Skeletal muscle satellite cell (primary cell): ENCODE results near the gene TALDO1.
A peak's percentile ranks its signal among the peaks of the same experiment; 100 is the strongest.

Experiments used
- H3K27me3 ChIP-seq: 2 replicates; pipeline ENCODE4 v1.7.0; 2013; ENCODE audit warnings: low read length; ENCODE audit not compliant: control insufficient read depth, insufficient read depth
- H3K36me3 ChIP-seq: 2 replicates; pipeline ENCODE4 v1.7.0; 2013; ENCODE audit warnings: mild to moderate bottlenecking, control low read depth, low read length; ENCODE audit not compliant: insufficient read depth
- H3K4me1 ChIP-seq: 2 replicates; pipeline ENCODE4 v1.7.0; 2013; ENCODE audit warnings: low read length; ENCODE audit not compliant: control insufficient read depth, insufficient read depth
- H3K4me2 ChIP-seq: 2 replicates; pipeline ENCODE4 v1.7.0; 2013; ENCODE audit warnings: mild to moderate bottlenecking, low read length
- H3K4me3 ChIP-seq: 2 replicates; pipeline ENCODE4 v1.7.0; 2013; ENCODE audit warnings: low read length
- H3K9ac ChIP-seq: 2 replicates; pipeline ENCODE4 v1.7.0; 2013; ENCODE audit warnings: mild to moderate bottlenecking, low read depth, low read length, moderate library complexity
- H3K9me3 ChIP-seq: replicated peaks from 2 replicates; pipeline ENCODE4 v1.7.0; 2013; ENCODE audit warnings: mild to moderate bottlenecking, control low read depth, low read length

Gene TALDO1

DNA sequence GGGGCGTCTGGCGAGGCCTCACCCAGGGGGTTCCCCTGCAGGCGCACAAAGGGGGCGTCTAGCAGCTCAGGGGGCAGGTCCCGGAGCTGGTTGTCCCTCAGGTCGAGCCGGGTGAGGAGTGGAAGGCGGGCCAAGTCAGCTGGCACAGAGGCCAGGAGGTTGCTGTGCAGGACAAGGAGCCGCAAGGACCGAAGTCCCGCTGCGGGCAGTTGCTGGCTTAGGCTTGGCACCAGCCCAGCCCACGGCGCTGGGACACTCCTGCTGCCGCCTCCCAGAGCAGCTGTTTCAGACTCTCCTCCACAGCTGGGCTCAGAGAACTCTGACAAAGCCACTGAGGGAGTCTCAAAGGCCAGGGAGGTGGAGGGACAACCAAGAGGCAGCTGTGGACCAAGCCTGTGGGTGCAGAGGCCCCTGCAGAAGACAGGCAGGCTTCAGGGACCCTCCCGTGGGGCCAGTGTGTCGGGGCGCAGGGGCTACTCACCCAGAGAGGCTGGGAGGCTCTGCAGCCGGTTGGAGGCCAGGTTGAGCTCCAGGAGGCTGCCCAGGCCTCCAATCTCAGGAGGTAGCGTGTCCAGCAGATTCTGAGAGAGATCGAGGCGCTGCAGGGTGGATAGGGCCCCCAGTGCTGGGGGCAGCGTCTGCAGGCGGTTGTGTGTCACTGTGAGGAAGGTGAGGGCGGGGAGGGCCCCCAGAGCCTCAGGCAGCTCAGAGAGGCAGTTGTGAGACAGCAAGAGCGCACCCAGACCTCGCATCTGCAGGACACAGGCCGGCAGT, 55.6 kb downstream of the TALDO1 start:
- Histone ChIP-seq H3K4me1 (peaks cover 20% of the 10 kb centered on the region), H3K4me2 (no peak overlapping the region), H3K9me3 (no peaks in the 10 kb centered on the region), H3K27me3 (no peaks in the 10 kb centered on the region), H3K9ac (no peak overlapping the region), H3K36me3 (peaks cover 20% of the 10 kb centered on the region), H3K4me3 (no peak overlapping the region)

GRCh38 chr11:803467-803742, 56.1 kb downstream of the TALDO1 start:
- no peak overlapping the region for H3K4me3 ChIP-seq
- H3K27me3 ChIP-seq, result no peaks in the 10 kb centered on the region
- H3K36me3 ChIP-seq, result peaks cover 20% of the 10 kb centered on the region
- peaks cover 20% of the 10 kb centered on the region for H3K4me1 ChIP-seq
- peak overlapping the region; percentile 88 for H3K4me2 ChIP-seq
- H3K9me3 ChIP-seq, result no peaks in the 10 kb centered on the region
- H3K9ac ChIP-seq, result no peak overlapping the region

GRCh38 chr11:803770-804598, 56.7 kb downstream of the TALDO1 start:
- peak overlapping the region; percentile 66 for H3K4me3 ChIP-seq
- peak overlapping the region; percentile 88 for H3K4me2 ChIP-seq
- H3K4me1 ChIP-seq, result peaks cover 20% of the 10 kb centered on the region
- no peaks in the 10 kb centered on the region for H3K9me3 ChIP-seq
- H3K27me3 ChIP-seq, result no peaks in the 10 kb centered on the region
- H3K36me3 ChIP-seq, result peaks cover 20% of the 10 kb centered on the region
- H3K9ac ChIP-seq, result peak overlapping the region; percentile 81

DNA sequence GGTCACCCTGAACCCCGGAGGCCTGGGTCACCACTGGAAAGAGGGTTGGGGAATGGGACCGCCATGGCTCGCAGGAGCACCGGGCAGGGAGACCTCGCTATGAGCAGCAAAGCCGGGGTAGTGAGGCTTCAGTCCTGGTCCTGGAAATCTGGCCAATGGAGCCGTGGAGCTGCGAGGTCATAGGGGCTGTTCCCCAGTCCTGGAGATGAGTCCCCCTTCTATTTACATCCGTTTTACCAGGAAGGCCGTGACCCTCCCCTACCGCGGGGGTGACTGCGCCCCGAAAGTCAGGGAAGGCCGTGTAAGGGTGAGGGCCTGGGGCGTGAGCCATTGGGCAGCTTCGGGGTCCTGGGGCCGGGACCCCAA, 57.3 kb downstream of the TALDO1 start:
- Histone ChIP-seq H3K36me3 (peaks cover 20% of the 10 kb centered on the region), H3K4me2 (peak overlapping the region; percentile 88), H3K27me3 (no peaks in the 10 kb centered on the region), H3K4me1 (peaks cover 20% of the 10 kb centered on the region), H3K9me3 (no peaks in the 10 kb centered on the region), H3K9ac (peak overlapping the region; percentile 81), H3K4me3 (peak overlapping the region; percentile 66)

DNA sequence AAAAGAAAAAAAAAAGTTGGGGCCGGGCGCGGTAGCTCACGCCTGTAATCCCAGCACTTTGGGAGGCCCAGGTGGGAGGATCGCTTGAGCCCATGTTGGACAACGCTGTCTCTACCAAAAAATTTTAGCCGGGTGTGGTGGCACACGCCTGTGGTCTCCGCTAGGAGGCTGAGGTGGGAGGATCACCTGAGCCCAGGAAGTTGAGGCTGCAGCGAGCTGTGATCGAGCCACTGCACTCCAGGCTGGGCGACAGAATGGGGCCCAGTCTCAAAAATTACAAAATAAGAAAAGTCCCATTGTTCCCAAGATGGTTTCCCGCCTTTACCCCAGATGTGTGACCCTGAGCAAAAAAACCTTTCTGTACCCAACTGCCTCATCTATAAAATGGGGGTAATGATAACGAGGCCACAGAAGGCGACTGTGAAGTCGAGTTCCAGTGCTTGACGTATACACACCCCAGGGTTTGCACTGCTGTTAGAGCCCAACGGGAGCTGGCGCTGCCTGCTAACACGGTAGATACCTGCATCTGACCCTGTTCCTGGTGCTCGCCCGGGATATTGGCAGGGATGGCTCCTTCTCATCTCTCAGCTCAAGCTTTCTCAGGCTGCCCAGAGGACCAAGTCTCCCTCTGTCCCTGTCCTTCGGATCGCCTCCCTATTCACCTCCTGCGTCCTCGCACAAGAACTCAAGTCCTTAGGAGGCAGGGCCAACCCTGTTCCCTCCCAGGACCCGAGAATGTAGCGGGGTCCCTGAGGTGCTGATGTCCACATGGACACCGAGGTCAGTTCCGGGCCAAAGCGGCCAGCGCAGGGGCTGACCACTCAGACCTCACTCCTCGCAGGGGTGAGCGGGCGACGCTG, 61.4 kb downstream of the TALDO1 start:
- Histone ChIP-seq H3K9ac (peak overlapping the region; percentile 93), H3K36me3 (peaks cover 32% of the 10 kb centered on the region), H3K4me3 (peak overlapping the region; percentile 79), H3K4me2 (peak overlapping the region; percentile 98), H3K4me1 (peaks cover 37% of the 10 kb centered on the region), H3K27me3 (no peaks in the 10 kb centered on the region), H3K9me3 (no peaks in the 10 kb centered on the region)

- Histone ChIP-seq H3K36me3 (peaks cover 36% of the 10 kb centered on the region), H3K4me2 (peak within 1 kb of the TSS; percentile 98), H3K4me3 (peak within 1 kb of the TSS; percentile 79), H3K4me1 (peaks cover 29% of the 10 kb centered on the region), H3K9me3 (no peaks in the 10 kb centered on the region), H3K9ac (peak within 1 kb of the TSS; percentile 93), H3K27me3 (no peaks in the 10 kb centered on the region)
These were observed 62.2 kb downstream of the TALDO1 start, which contains the start of gene RPLP2 for GRCh38 chr11:809287-810039. TSS of gene RPLP2 (plus strand) at chr11:809967. CDS start at chr11:810235, 268 bp downstream.

- Histone ChIP-seq H3K36me3 (peaks cover 36% of the 10 kb centered on the region), H3K4me3 (peak overlapping the region; percentile 79), H3K9ac (peak overlapping the region; percentile 93), H3K9me3 (no peaks in the 10 kb centered on the region), H3K27me3 (no peaks in the 10 kb centered on the region), H3K4me2 (peak overlapping the region; percentile 98), H3K4me1 (peaks cover 25% of the 10 kb centered on the region)
These were observed 62.8 kb downstream of the TALDO1 start for GRCh38 chr11:810040-810567.

GRCh38 chr11:811446-812245, 64.4 kb downstream of the TALDO1 start:
- Histone ChIP-seq H3K4me1 (peaks cover 21% of the 10 kb centered on the region), H3K4me3 (peak overlapping the region; percentile 79), H3K27me3 (no peaks in the 10 kb centered on the region), H3K36me3 (peaks cover 36% of the 10 kb centered on the region), H3K9me3 (no peaks in the 10 kb centered on the region), H3K9ac (peak overlapping the region; percentile 93), H3K4me2 (peak overlapping the region; percentile 98)

DNA sequence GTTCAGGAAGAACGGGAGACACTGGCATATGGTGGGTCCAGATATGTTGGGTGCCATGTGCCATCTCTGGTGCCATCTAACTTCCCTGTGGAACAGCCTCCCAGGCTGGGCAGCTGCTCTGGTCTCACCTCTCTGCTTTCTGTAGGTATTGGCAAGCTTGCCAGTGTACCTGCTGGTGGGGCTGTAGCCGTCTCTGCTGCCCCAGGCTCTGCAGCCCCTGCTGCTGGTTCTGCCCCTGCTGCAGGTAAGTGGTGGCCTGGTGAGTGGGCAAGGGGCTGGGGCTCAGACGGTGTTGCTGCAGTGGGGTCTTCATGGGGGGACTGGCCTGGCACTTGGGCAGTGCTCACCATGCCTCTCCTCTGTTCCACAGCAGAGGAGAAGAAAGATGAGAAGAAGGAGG, 65.1 kb downstream of the TALDO1 start:
- H3K36me3 ChIP-seq, result peaks cover 36% of the 10 kb centered on the region
- H3K4me1 ChIP-seq, result peaks cover 21% of the 10 kb centered on the region
- H3K9ac ChIP-seq, result peak overlapping the region; percentile 93
- H3K4me3 ChIP-seq, result peak overlapping the region; percentile 79
- H3K4me2 ChIP-seq, result peak overlapping the region; percentile 98
- no peaks in the 10 kb centered on the region for H3K9me3 ChIP-seq
- H3K27me3 ChIP-seq, result no peaks in the 10 kb centered on the region

DNA sequence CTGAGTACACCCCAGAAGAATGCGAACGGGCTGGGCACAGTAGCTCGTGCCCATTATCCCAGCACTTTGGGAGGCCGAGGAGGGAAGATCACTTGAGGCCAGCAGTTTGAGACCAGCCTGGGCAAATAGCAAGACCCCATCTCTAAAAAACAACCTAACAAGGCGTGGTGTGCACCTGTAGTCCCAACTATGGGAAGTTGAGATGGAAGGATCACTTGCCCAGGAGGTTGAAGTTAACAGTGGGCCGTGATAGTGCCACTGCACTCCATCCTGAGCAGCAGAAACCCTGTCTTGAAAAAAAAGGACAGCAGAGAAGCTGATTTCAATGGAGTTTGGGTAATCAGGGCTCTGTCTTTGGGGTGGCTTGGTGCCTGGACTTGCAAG, 65.8 kb downstream of the TALDO1 start:
- peaks cover 36% of the 10 kb centered on the region for H3K36me3 ChIP-seq
- H3K4me3 ChIP-seq, result no peak overlapping the region
- no peaks in the 10 kb centered on the region for H3K9me3 ChIP-seq
- peaks cover 21% of the 10 kb centered on the region for H3K4me1 ChIP-seq
- H3K9ac ChIP-seq, result no peak overlapping the region
- no peak overlapping the region for H3K4me2 ChIP-seq
- H3K27me3 ChIP-seq, result no peaks in the 10 kb centered on the region
